NOMO-1 treated with DMSO at 0.1 percent for 48 hours (cell line): ENCODE measurements around the gene GIMD1.
"Not testable (repeated sequence)": the region's sequence is repeated elsewhere in the genome, so short reads cannot be mapped to it uniquely, and the experiment has no call there.

Experiments
- DNase-seq: peaks from one replicate; lab custom pipeline; 2025; ENCODE audit not compliant: unreplicated experiment; lab: John Stamatoyannopoulos, UW

The GIMD1 gene

DNA sequence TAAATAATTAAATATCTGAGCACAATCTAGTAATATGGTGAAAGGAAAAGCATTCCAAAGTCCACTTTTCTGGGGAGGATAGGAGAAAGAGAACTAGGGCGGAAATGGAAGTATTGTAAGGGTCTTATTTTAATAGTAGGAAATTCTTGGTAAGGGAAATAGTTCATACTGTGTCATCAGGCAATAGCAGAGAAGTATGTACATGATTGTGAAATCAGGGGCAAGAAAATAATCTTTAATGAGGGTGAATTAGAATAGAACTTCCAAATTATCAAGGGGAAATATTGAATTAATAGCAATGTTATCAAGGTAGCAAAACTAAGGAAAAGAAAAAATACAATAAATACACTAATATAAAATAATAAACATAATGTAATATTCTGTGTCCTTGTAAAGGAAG is 14.8 kb downstream of the GIMD1 start:
- no peak for DNase-seq

DNA sequence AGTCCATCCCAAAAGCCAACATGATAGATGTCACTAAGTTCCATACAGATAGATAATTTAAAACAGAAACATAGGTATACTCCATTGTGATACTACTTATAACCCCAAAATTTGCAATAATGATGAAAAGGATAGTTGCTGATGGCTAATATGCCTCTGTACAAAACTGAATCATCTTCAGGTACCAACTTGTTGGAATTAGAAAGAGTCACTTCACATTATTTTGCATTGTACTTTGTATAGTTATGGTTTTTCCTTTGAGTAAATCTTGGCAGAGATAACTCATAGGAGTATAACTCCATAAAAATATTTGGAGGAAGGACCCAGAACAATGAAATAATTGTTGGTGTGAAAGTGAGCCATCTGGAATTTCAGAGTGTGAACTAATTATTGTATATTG is 17.6 kb downstream of the GIMD1 start:
- DNase-seq: no peak

- DNase-seq: no peak
Measured at GRCh38 chr4:106347167-106347566, 21.4 kb downstream of the GIMD1 start.

- no peak for DNase-seq
Measured at GRCh38 chr4:106344647-106344970, 24.0 kb downstream of the GIMD1 start.

GRCh38 chr4:106343865-106344646 is 24.5 kb downstream of the GIMD1 start:
- no peak for DNase-seq

DNA sequence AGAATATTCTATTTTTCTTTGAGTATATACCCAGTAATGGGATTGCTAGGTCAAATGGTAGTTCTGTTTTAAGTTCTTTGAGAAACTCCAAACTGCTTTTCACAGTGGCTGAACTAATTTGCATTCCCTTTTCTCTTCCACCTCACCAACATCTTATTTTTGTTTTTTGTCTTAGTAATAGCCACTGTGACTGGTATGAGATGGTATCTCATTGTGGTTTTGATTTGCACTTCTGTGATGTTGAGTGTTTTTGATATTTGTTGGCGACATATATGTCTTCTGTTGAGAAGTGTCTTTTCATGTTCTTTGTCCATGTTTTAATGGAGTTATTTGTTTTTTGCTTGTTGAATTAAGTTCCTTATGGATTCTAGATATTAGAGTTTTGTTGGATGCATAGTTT is 27.8 kb downstream of the GIMD1 start:
- DNase-seq: no peak

- DNase-seq: no peak
Measured at GRCh38 chr4:106339431-106339830, 29.1 kb downstream of the GIMD1 start.

- no peak for DNase-seq
Measured at GRCh38 chr4:106338671-106339070, 29.9 kb downstream of the GIMD1 start.

DNA sequence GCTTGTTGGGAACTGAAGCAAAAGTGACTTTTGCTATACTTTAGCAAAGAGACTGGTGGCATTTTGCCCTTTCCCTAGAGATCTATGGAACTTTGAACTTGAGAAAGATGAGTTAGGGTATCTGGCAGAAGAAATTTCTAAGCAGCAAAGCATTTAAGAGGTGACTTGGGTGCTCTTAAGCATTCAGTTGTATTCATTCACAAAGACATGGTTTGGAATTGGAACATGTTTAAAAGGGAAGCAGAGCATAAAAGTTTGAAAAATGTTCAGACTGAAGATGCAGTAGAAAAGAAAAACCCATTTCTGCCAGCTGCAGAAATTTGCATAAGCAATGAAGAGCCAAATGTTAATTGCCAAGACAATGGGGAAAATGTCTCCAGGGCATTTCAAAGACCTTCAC is 30.7 kb downstream of the GIMD1 start:
- DNase-seq: no peak

DNA sequence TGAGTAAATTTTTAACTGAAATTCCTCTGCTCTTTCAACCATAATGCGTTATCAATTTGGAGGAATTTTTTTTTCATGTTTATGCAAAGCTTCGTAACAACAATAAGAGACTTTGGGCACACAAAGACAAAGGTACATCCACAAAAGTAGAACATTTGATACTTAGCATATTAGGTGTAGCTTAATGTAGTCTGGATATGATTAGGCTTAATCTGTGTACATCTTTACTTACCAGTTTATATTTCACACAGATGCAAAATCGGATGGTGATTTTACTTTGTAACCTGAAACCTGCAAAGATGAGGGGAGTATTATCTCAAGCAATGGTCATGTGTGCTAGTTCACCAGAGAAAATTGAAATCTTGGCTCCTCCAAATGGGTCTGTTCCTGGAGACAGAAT is 32.0 kb downstream of the GIMD1 start:
- DNase-seq: no peak

GRCh38 chr4:106334741-106335470 is 33.7 kb downstream of the GIMD1 start:
- no peak for DNase-seq

DNA sequence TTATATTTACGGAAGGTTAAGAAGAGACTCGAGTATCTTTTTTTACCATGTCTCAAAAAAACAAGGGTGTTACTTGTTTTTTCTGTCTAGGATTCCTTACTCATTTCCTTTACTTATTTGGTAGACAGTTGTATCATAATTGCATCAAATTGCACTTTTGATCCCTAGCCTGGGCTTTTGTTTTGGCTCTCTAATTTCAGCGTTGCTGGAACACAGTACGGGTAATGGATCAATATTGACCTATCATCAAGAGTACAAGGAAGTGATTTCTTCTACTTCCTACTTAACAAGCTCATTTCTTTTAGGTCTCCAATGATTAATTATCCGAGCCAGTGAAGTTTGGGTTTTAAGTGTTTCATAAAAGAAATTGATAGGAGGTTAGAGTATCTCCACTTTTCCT is 35.4 kb downstream of the GIMD1 start:
- no peak for DNase-seq

- peak; percentile 14 for DNase-seq
Measured at GRCh38 chr4:106329041-106329618, 39.4 kb downstream of the GIMD1 start.

DNA sequence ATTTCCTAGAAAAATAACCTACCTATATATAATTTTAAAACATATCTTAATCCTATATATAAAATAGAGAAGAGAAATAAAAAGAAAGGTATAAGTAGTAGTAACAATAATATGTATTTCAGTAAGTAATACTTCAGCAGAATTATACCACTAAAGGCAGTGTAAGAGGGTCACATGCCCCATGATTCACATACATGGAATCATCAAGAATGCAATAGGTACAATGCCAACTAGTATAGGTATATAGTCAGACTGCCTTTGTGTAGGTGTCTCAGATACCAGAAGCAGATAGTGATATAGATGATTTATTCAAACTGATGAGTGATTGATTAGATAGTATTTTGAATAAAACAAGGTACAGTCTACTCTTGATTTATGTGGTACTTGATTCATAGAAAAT is 42.8 kb downstream of the GIMD1 start:
- no peak for DNase-seq

DNA sequence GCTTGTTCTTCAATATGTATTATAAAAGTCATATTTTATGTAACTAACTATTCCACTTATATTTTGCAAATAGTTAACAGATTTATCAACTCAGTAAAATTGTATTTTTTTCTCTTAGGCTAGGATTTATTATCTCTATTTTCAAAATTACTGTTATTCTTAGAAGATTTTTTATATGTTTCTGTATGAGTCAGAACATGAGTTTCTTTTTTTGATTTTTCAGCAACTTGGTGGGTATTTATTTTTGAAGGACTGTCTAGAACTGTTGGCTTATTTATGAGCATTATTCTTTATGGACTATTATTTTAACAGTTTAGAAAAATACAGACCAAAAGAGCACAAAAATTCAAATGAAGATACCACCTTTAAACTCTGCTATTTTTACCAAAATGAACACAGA is 45.5 kb downstream of the GIMD1 start:
- DNase-seq: no peak

- DNase-seq: not testable (repeated sequence)
Measured at GRCh38 chr4:106321814-106322213, 46.8 kb downstream of the GIMD1 start.

DNA sequence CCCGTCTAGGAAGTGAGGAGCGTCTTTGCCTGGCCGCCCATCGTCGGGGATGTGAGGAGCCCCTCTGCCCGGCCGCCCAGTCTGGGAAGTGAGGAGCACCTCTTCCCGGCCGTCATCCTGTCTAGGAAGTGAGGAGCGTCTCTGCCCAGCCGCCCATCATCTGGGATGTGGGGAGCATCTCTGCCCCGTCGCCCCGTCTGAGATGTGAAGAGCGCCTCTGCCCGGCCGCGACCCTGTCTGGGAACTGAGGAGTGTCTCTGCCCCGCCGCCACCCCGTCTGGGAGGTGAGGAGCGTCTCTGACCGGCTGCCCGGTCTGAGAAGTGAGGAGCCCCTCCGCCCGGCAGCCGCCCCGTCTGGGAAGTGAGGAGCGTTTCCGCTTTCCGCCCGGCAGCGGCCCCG is 47.4 kb downstream of the GIMD1 start:
- DNase-seq: not testable (repeated sequence)

- DNase-seq: no peak
Measured at GRCh38 chr4:106320235-106320634, 48.3 kb downstream of the GIMD1 start.

- no peak for DNase-seq
Measured at GRCh38 chr4:106318511-106318910, 50.1 kb downstream of the GIMD1 start.

GRCh38 chr4:106317815-106318214 is 50.8 kb downstream of the GIMD1 start:
- DNase-seq: no peak

GRCh38 chr4:106316773-106317409 is 51.7 kb downstream of the GIMD1 start:
- peak; percentile 17 for DNase-seq
